Stimulated activated CD4-positive, alpha-beta T cell treated with anti-CD3 and anti-CD28 coated beads, Interleukin-2, amount 100 ng/mL, for 24 hours (primary cell): ENCODE results near the gene DIPK1C.

Experiments used
- DNase-seq, 2 donors: peaks; one replicate each; pipeline ENCODE4 v3.0.0-alpha.2; 2020

The DIPK1C gene

DNA sequence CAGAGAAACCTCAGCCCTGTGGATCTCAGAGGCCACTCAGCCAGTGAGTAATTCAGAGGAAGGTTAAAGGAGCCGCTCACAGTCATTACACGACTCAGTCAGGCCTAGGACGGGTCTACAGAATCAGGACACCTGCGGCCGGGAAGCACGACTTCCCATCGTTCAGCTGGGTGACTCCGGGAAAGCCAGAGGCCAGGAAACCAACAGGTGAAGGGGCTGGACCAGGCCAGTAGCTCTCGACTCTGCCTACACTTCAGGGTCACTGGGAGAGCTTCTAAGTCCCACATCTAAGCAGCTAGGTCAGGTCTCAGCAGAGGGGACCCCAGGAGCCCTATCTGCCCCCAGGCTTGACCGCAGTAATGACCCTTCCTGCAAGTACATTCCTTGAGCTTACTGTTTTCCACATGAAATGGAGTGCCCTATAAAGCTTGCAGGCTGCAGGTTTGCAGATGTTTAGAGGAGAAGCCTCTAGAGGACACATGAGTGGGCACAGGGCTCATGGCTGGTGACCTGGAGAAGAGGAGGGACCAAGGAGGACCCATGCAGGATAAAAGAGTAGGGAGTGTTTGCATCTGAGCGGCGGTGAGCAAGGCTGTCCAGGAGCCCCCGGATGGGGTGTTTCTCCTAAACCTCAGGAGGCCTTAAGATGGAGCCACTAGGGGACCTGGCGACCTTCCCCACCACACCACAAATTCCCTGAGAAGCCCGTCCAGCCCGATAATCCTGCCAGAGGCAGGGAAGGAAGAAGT is 9.5 kb downstream of the DIPK1C start:
- no peak for DNase-seq

DNA sequence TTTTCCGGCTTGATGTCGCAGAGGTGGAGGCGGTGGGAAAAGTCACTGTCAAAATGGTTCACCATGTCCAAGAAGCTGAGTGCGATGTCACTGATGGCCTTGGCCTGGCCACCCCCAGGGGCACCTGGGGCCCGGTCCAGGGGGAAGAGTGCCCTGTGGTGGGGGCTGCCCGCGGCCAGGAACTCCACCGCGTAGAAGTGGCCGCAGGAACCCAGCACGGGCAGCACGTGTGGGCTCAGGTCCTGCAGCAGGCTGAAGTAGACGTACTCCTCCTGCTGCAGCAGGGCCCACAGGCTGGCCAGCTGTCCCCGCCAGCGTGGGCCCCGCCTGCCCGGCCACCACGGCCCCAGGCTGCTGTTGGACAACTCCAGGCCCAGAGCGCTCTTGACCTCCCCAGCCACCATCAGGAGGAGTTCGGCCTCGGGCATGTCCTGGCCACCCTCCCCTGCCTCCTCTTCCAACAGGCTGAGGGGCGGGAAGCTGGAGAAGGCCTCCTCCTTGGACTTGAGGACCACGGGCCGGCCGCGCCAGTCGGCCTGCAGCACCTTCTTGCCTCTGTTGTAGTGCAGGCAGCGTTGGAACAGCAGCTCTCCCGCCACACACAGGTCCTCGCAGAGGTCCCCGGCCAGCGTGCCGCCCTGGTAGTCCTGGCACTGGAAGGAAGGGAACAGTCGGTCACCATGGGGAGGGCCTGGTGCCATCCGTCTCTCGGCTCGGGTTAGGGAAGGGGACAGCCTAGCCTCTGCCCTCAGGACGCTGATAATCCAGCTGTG is 10.3 kb downstream of the DIPK1C start:
- DNase-seq = no peak

DNA sequence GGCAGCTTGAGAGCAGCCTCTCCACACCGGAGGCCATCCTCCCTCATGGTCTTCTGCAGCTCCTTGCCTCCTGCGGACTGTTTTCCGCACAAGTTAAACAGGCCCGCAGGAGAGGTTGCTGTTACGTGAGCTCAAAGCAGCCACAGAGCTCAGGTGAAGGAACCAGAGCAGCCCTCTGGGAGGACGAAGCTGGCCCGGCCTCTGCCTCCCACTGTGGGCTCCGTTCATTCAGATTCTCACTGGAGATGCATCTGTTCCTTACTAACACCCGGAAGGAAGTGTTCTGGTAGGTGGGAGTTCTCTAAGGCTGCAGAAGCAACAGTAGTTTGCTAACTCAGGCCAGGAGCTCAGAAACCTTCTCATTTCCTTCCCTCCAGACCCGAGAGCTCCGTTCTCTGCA is 10.9 kb downstream of the DIPK1C start:
- no peak for DNase-seq

DNA sequence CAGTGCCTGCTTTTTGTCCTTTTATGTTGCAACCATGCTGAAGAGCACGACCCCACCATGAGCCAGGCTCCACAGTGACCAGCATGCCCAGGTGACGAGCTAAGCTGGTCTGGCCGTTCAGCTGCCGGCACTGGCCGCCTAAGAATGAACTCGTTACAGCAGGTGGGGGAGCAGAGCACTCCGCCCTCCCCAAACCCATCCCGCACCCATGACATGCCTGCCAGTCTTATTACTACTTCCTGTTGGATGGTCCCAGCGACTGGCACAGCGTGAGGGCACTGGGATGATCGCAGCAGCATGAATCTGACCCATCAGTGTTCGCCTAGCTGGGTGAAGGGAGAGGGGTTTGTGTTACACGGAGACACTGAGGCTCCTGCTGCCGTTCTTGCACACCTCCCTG is 11.5 kb downstream of the DIPK1C start:
- DNase-seq = no peak

DNA sequence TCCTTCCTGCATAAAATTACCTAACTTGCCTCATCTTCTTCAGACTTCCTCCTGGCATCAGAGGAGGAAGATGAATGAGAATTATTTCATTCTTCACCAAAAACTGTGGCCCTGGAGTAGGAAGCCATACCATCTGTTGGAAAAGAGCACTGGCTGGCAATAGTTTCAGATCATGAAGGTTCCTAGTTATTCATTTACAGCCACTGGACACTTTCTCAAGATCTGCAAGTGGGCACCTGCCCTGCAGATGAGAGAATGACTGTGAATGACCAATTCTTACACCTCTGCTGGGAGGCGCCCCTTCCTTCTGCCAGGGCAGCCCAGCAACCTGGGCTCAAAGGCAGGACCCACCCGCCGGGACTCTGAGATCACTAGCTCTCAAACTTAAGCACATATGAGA is 13.0 kb downstream of the DIPK1C start:
- no peak for DNase-seq

DNA sequence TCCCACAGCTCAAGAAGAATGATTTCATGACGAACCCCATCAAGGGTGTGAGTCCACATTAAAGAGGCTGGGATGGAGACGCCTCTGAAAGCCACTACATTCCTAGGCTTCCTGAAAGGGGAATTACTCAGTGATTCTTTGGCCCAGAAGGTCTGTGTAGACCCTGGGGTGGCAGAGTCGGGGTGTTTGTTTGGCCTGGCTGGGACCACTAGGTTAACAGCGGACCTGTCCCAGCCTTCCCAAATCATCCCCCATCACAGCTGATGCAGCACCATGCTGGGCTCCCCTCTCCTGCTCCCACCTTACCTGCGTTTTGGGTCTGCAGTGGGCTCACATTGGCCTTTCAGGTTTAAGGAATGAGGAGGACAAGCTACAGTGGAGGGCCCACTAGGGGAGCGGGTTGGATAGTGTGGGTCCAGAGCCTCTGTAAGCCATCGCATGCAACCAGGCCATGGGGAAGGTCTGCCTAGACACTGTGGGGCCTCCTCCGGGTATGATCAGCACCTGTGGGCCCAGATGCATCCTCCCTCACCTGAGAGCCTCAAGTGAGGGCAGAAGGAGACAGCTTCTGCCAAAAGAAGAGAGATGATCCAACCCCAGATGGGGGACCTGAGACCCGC is 16.2 kb downstream of the DIPK1C start:
- DNase-seq = no peak

DNA sequence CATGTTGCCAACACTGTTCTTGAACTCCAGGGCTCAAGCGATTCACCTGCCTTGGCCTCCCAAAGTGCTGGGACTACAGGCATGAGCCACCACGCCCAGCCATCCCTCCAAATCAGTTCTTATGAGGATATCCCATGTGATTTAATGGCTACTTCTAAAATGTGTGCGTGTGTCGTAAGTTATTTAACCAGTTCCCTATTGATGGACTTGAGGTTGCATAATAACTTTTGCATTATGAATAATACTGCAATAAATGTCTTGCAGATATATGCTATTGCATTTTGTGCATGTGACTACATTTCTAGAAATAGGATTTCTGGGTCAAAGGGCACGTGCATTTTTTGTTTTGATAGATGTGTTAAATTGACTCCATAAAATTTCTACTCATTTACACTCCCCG is 19.0 kb downstream of the DIPK1C start:
- no peak for DNase-seq

DNA sequence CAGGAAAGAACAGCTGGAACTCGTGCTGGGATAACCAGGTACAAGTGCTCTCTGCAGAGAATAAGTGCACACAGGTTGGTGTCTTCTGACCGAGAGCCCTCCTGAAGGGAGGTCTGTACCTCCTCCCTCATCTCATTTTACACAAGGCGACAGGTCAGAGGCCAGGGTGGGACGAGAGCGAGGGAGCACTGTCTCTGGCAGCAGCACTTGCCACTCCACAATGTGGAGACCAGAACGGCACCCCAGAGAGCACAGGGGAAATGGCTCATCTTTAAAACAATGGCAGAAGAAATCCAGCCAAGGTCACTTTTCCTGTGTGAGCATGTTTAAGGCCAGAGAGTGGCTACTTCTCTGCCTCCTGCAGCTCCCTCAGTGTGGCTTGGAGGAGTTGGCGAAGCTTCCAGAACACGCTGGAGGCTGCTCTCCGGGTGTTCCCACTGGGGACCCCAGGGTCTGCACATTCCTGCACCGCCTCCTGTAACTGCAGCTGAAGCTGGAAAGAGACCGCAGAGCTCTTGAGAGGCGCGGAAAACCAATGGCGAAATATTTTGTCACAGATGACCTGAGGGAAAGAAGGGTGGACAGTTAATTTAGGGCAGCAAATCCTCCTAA is 20.8 kb downstream of the DIPK1C start:
- no peak for DNase-seq

DNA sequence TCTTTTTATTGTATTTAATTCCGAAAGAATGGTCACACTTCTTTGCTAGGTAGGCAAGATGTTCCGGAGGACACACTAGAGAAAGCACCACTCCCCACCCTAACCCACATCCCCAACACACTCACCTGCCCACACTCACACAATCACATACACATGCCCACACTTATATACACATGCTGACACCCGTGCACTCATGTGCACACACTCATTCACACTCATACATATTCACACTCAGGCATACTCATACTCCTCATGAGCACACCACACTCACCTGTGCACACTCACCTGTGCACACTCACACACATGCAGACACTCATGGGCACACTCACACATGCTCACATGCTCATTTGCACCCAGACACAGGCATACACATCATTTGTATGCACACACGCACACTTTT is 21.4 kb downstream of the DIPK1C start:
- no peak for DNase-seq

DNA sequence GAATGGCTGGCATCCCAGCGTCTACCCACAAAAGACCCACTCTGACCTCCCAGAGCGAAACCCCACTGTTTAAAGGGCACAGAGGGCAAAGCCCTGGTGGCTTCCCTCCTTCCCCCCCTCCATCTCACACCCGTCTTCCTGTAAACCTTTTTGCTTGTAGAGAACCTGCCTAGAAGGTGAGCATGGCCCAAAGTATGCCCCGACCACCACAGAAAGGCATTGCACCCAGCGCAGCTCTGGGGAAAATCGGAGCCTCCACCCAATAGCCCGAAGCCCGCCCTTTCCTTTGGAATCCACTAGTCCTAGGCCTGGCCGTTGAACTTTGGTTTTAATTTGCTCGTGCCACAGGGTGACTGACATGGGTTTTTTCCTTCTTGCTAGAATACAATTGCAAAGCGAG is 22.6 kb downstream of the DIPK1C start:
- DNase-seq = no peak

DNA sequence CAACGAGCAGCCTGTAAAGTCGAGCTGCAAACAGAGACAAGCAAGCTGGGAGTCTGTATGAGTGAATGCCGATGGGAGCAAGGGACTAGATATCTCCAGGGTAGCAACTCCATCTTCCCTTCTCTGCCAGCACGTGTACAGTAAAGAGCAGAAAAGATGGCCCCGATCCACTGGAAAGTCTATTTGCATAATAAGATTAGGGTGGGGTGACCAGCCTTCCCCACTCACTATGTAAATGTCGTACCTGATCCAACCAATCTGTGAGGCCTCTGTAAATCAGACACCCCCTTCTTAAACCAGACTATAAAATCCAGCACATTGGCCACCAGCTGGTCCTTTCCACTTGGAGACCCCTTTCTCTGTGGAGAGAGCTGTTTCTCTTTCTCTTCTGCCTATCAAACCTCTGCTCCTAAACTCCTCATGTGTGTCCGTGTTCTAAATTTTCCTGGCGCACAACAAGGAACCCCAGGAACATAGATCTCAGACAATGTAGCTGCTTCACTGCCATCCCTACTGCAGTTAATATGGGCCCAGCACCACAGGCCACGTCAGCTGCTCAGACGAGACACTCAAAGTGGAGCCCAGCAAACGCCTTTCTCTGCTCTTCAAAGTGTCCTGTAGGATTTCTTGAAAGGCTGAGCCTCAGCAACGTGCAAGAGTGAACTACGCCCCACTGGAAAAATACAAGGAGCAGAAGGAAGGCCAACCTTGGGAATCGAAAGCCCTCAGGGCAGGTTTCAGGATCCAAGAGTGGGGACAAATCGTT is 26.1 kb downstream of the DIPK1C start:
- DNase-seq = no peak

DNA sequence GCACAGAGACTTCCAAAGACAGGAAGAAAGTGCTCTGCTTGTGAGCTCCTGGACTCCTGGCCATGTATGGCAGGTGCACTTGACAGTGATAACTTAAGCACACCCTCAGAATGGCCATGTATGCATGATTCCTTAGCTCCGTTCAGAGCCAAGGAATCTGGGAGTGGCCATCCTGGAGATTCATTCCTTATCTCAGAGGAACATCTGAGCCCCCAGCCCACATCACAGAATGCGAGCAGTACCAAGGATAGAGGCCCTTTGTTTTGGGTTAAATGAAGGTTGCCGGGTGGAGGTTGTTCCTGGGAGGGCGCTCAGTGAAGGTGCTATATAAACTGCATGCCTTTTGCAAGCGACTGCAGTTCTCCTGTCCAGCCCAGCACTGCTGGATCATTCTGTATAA is 26.9 kb downstream of the DIPK1C start:
- no peak for DNase-seq

DNA sequence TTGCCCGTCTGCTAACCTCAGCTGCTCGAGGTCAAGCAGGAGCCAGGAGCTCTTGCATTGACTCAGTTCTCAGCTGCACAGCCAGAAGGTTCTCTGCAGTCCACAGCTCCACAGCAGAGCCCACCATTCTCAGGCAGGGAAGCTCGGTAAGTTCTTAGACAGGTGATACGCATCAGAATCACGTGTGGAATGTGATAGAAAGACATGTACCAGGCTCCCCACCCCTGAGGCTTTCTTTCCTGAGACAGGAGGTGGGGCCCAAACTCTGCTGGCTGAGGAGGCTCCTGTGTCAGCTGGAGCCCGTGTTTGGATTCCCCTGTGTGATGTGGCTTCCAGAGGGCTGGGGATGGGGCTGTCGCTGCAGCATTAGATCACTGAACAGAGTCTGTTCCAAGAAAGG is 28.0 kb downstream of the DIPK1C start:
- DNase-seq = no peak

DNA sequence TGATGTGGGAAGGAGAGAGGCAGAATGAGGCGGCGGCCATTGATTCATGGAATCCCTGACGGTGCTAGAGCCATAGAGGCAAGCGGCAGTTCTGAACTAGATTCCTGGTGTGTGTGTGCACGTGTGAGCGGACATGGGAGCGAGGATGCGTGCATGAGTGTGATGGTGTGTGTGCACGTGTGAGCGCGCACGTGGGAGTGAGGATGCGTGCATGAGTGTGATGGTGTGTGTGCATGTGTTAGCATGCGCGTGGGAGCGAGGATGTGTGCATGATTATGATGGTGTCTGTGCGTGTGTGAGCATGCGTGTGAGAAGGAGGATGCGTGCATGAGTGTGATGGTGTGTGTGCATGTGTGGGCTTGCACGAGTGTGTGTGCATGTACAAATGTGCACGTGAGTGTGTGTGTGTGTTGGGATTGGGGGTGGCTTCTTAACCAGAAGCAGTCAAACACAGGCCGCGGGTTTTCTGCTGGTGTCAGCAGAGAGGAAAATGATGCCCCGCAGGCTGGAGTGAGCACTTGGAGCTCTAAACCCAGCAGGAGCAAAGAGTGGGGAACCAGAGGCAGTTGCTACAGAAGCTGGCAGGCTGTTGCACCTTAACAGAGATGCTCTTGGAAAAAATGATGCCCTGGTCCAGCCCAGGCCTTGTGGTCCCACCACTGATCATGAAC is 29.5 kb downstream of the DIPK1C start:
- no peak for DNase-seq

DNA sequence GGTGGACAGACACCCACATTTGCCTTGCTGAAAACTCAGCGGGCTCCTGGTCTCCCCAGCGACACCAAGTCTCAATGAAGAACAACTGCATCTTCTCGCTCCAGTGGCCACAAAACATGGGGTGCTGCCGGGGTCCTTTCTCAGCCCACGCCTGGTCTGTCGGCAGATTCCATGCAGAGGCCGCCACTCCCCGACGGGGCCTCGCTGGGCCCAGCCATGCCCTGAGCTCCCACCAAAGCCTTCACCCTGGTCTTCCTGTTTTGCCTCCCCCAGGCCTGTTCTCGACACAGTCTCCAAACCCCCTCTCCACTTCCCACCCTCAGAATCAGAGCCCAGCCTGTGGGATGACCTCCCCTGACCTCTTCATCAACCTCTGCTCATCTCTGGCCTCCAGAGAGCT is 31.2 kb downstream of the DIPK1C start:
- no peak for DNase-seq

DNA sequence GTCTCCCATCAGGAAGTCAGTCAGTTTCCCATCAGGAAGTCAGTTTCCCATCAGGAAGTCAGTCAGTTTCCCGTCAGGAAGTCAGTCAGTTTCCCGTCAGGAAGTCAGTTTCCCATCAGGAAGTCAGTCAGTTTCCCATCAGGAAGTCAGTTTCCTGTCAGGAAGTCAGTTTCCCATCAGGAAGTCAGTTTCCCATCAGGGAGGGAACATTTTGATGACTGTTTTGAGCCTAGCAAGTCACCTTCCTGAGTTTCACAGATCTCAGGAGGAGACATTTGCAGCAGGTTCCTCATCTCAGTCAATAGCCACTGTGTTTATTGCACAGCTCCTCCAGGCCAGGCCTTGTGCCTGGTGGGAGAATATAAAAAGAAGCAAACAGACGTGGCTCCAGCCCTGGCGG is 31.9 kb downstream of the DIPK1C start:
- DNase-seq = no peak

DNA sequence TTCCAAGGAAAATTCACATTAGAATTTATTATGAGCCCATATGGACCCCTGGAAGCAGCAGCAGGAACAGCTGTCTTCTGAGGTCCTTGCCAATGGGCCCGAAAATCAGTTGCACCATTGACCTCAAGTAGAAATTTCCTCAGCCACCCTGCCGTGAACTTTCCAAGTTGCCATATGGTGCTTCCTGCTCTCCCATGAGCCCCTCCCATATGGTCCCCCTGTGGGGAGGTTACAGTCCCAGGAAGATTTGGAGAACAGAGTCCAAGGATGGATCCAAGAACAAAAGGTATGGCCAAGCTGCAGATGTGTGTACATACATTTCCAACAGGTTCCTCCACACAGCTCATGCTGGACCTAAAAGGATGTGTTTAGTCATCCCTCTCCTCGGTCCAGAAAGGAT is 34.6 kb downstream of the DIPK1C start:
- DNase-seq = no peak

DNA sequence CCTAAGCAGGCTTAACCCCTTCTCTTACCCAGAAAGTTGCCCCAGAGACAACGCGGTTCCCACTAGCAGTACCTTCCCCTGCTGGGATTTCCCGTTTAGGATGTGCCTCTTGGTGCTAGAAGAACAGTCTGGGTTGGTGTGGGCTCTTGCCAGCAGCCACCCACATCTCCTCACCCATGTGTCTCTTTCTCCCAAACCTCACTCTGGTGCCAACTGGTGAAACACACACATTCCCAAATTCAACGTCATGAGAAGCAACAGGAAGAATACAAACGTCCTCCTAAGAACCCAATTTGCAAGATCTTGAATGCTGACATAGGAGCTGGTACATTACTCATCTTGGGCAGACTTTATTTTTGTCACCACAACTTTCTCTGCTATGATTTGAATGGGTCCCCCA is 36.2 kb downstream of the DIPK1C start:
- no peak for DNase-seq

DNA sequence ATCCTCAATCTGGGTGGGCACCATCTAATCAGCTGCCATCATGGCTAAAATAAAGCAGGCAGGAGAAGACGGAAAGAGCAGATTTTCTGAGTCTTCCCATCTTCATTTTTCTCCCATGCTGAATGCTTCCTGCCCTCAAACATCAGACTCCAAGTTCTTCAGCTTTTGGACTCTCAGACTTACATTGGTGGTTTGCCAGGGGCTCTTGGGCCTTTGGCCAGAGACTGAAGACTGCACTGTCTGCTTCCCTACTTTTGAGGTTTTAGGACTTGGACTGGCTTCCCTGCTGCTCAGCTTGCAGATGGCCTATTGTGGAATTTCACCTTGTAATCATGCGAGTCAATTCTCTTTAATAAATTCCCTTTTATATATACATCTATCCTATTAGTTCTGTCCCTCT is 36.6 kb downstream of the DIPK1C start:
- no peak for DNase-seq

DNA sequence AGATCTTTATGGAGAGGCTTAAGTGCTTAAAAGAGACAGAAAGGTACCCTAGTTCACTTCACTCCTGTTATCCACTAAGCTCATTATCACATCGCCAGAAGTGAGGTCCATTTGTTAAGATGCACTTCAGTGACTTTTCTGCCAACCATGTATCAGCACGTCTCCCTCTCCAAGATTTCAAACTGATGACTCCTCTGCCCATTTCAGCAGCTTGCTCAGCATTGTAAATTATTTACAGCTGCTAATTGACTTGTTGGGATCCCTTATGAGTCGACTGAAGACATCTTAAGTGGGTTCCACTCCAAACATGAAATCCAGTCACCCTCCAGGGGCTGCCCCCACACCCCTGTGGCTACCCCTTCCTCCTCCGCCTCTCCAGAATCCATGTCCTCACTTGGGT is 37.3 kb downstream of the DIPK1C start:
- DNase-seq = no peak

DNA sequence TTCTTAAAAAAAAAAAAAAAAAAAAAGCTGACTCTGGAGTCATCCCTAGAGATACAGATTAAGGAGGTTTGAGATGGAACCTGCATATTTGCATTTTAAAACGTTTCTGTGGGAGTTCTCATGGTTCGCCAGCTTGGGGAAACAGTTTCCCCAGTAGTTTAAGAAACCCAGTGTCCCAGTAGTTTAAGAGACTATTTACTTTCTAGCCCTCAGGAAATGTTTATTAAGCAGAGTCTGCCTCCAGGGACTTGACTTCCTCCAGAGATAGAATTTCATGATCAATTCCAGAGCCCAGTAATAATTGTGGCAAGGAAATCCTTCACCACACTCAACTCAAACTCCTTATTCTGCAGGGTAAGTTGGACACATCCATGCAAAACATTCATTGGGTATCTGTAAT is 39.1 kb downstream of the DIPK1C start:
- DNase-seq = no peak

DNA sequence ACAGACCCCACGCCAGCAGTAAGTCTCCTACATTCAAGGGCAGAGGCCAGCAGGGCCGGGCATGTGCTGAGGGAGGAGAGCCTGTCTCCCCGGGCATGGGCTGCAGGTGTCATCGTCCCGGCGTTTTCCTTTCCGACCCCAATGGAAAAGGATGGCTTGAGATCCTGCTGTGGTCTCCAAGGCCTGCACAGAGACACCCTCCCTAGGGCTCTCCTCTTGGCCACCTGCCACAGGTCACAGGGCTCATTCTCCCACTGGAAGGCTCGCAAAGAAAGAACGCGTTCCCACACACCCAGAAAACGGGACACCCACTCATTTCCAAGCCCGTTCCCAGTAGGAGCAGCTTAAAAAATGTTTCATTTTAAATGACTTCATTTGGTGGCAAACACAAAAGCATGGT is 41.0 kb downstream of the DIPK1C start:
- DNase-seq = no peak
